Right lobe of liver (tissue), 6 donors: ENCODE data around the gene CD83. TPM values are rescaled to one million over a fixed set of nuclear protein-coding genes. Genes with fewer than 3 reads are reported as not detected.

Experiments
- ATAC-seq, 4 donors: fragments of 200-7000 bp; cut with Tn5 transposase; one replicate each; pipeline ENCODE4 v1.9.1; 2020; ENCODE audit warnings: mild to moderate bottlenecking in 4 of 4, moderate library complexity in 4 of 4
- DNase-seq, 3 donors: peaks; one replicate each; pipeline ENCODE4 v3.0.0-alpha.2; 2020
- H3K27ac ChIP-seq, 3 donors: fragments of 200-600 bp; one replicate each; pipeline ENCODE4 v1.8.0; 2022
- H3K27me3 ChIP-seq, 2 donors: fragments of 200-600 bp; one replicate each; pipeline ENCODE4 v1.8.0; 2022
- H3K36me3 ChIP-seq, 4 donors: fragments of 200-600 bp; sonication (generic) in 1 of 4; one replicate each; pipeline versions ENCODE4 v1.5.1 to v1.8.0; 2017 to 2022; ENCODE audit warnings: control low read depth in 1 of 4
- H3K4me1 ChIP-seq, 4 donors: fragments of 200-600 bp; sonication (generic) in 1 of 4; one replicate each; pipeline versions ENCODE4 v1.5.1 to v1.8.0; 2017 to 2022; ENCODE audit warnings: control low read depth in 1 of 4
- H3K4me3 ChIP-seq, 3 donors: fragments of 200-600 bp; one replicate each; pipeline ENCODE4 v1.8.0; 2022
- H3K9me3 ChIP-seq, 4 donors: fragments of 200-600 bp; sonication (generic) in 1 of 4; one replicate each; pipeline versions ENCODE4 v1.5.1 to v1.8.0; 2017 to 2022; ENCODE audit warnings: control low read depth in 1 of 4
- POLR2A ChIP-seq: fragments of 450-650 bp; IDR thresholded peaks from one replicate; pipeline ENCODE4 v1.6.1; 2017; ENCODE audit warnings: antibody characterized with exemption, mild to moderate bottlenecking
- WGBS: methylation state at CpG from one replicate; pipeline ENCODE4 v1.1.6; 2018; ENCODE audit warnings: low coverage, low lambda C conversion rate; ENCODE audit not compliant: insufficient coverage; ENCODE audit errors: missing lambda C conversion rate; 5-methylcytosine and 5-hydroxymethylcytosine counted together
- intact Hi-C, 2 donors: fragments of 100-400 bp; cut with DNase I; formaldehyde crosslinking; loops; one replicate each; pipeline versions ENCODE4 v1.11.2 to v1.14.1; 2022
- total RNA-seq, 6 experiments: library from RNA; depleted of rRNA in 2 of 6; stranded (reverse); fragments of >200 nt in 2 of 6; fragmentation: NEBNext Ultra II Directional in 3 of 6; extraction: Animal tissue kit (Norgen Biotek cat#: 25700) in 3 of 6; gene quantifications; one replicate each; pipeline versions ENCODE4 v1.1.0 to v1.2.4, GENCODE V29; 2016 to 2023
- TF ChIP-seq, protein P1 (sequence below), 4 donors: fragments of 200-600 bp in 3 of 4; fragments of 450-650 bp in 1 of 4; IDR thresholded peaks; one replicate each; pipeline versions ENCODE4 v1.5.1 to v1.8.0; 2016 to 2022; ENCODE audit warnings: antibody characterized with exemption in 4 of 4, mild to moderate bottlenecking in 2 of 4
- donor health status: DM: no; HTN: yes; CAD: no.
- donor health status: DM: no; HTN: no; CAD: no.
- donor health status: DM: no; HTN: no; CAD: no.
- donor health status: DM: no; HTN: yes; CAD: no.
- donor health status: DM: no; HTN: yes; CAD: no.

Gene CD83
- total RNA-seq, 6 experiments from 2014 or later = 0.32 to 5.2 (median 1.1) TPM

DNA sequence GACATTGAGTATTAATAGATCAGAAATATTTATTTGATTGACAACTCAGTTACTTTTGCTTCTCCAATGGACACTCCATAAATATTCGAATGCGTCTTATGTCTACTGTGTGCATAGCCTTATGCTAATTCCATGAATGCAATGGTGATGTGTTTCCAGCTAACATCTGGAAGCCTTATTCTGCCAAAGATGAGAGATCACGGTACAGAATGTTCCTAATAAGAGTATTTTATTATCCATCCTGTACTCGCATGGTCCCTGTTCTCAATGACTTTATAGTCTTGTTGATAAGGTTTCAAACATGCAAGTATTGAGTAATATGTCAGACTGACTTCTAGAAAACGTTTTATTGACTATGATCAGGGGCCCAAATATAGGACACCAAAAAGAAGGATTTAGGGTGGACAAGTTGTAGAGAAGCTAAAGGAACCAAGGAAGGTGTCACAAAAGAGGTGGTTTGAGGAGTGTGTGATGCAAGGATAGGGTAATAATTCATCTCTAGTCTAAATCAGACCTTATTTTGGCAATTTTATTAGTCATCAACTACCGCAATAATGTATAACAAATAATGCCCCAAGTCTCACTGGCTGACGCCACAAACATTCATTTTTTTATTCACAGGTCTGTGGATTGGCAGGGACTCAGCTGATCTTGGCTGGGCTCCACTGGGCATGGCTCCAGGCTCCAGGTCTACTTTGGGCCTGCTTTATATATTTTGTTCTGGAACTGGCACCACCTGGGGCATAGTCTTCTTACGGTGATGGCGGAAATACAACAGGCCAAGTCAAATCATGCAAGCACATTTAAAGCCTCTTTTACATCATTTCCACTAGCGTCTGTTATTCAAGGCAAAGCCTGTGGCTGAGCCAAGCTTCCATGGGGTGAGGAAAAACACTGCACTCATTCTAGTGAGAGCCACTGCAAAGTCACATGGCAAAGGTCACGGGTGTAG, 24.5 kb upstream of the CD83 start:
- no peaks in the 10 kb centered on the region for H3K36me3 ChIP-seq
- ATAC-seq (peak; percentile 42 to 65 (median 52)), DNase-seq (peak in 2 of 3 donors; percentile 37 to 69)
- H3K4me1 ChIP-seq = no peaks in the 10 kb centered on the region
- no peak overlapping the region for H3K4me3 ChIP-seq
- no peak overlapping the region for H3K27ac ChIP-seq
- no peaks in the 10 kb centered on the region for H3K9me3 ChIP-seq
- TF ChIP-seq, protein P1, sequence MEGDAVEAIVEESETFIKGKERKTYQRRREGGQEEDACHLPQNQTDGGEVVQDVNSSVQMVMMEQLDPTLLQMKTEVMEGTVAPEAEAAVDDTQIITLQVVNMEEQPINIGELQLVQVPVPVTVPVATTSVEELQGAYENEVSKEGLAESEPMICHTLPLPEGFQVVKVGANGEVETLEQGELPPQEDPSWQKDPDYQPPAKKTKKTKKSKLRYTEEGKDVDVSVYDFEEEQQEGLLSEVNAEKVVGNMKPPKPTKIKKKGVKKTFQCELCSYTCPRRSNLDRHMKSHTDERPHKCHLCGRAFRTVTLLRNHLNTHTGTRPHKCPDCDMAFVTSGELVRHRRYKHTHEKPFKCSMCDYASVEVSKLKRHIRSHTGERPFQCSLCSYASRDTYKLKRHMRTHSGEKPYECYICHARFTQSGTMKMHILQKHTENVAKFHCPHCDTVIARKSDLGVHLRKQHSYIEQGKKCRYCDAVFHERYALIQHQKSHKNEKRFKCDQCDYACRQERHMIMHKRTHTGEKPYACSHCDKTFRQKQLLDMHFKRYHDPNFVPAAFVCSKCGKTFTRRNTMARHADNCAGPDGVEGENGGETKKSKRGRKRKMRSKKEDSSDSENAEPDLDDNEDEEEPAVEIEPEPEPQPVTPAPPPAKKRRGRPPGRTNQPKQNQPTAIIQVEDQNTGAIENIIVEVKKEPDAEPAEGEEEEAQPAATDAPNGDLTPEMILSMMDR (IDR thresholded peaks at IDR 0.05) = no peak
- no peak for TF ChIP-seq POLR2A
- WGBS = 59% methylated on average over 10 of the region's 11 CpGs
- intact Hi-C loops = no loop called here
- H3K27me3 ChIP-seq = no peaks in the 10 kb centered on the region

DNA sequence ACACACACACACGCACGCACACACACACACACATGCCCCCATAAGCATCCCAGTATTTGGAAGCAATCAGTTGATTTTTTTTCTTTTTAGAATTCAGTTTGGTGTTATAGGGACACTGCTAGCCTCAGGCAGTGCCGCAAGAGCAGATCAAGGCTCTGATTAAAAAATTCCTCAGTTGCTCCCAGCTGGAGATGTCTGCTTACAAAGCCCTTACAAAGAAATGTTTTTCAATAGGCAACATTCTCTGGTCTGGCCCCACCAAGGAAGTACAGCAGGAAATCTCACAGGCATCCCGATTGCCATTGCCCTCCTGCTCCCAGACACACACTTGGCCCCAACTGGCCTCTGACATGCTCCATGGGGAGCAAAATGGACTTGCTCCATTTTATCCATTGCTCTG, 22.9 kb upstream of the CD83 start:
- Histone ChIP-seq H3K27ac (no peak overlapping the region), H3K9me3 (no peaks in the 10 kb centered on the region), H3K36me3 (no peaks in the 10 kb centered on the region), H3K4me1 (no peaks in the 10 kb centered on the region), H3K27me3 (no peaks in the 10 kb centered on the region), H3K4me3 (no peak overlapping the region)
- DNase-seq = no peak
- no peak for ATAC-seq
- 100% methylated on average over 2 of the region's 4 CpGs for WGBS
- TF ChIP-seq POLR2A = no peak
- TF ChIP-seq, protein P1 (IDR thresholded peaks at IDR 0.05) = no peak
- intact Hi-C loops = no loop called here

DNA sequence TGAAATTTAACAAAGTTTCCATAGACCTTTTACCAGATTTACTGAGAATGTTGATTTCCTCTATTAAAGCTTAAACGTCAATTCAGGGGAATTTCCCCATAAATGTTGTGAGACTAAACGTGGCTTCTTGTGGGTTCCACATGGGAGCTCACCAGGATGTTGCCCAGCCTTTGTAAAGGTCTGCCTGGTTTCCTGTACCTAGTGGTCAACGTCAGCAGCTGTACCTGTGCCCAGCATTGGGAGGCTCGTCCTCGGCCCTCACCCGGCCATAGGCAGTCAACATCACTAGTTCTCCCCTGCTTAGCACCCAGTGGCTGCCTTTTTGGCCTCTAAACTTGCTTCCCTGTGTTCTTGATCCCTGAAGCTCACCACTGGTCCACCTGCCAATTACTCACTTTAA, 22.1 kb upstream of the CD83 start:
- intact Hi-C loops = no loop called here
- DNase-seq (no peak), ATAC-seq (no peak)
- TF ChIP-seq, protein P1 (IDR thresholded peaks at IDR 0.05) = no peak
- no peaks in the 10 kb centered on the region for H3K9me3 ChIP-seq
- no peaks in the 10 kb centered on the region for H3K36me3 ChIP-seq
- 81% methylated on average over 6 of the region's 6 CpGs for WGBS
- no peak overlapping the region for H3K4me3 ChIP-seq
- no peaks in the 10 kb centered on the region for H3K4me1 ChIP-seq
- no peaks in the 10 kb centered on the region for H3K27me3 ChIP-seq
- H3K27ac ChIP-seq = no peak overlapping the region

DNA sequence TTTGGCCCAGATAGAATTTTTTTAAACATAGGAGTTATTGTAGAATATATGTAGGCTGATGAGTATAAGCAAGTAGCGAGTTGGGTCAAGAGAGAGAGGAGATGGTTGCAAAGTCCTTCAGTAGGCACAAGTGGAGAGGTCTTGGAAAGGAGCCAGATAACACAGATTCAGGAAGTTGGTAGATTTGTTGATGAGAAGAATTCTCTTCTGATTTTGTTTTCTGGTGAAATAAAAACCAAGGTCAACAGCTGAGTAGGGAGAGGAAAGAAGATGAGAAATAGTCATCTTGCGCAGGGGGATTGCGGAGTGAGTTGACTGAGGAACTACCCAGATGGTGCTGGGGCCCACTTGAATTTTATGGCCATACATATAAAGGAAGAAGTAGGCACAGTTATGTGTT, 17.4 kb upstream of the CD83 start:
- Histone ChIP-seq H3K4me3 (no peak overlapping the region), H3K36me3 (no peaks in the 10 kb centered on the region), H3K27ac (no peak overlapping the region), H3K27me3 (no peaks in the 10 kb centered on the region), H3K4me1 (no peaks in the 10 kb centered on the region), H3K9me3 (no peaks in the 10 kb centered on the region)
- intact Hi-C loops = no loop called here
- 78% methylated on average over 3 of the region's 3 CpGs for WGBS
- DNase-seq (no peak), ATAC-seq (peak in 2 of 4 donors; percentile 19 to 23)
- TF ChIP-seq POLR2A = no peak
- TF ChIP-seq, protein P1 (IDR thresholded peaks at IDR 0.05) = no peak
